CD8-positive, alpha-beta memory T cell (primary cell): Measurements from ENCODE around the gene DYDC2. TPM values are rescaled to one million over a fixed set of nuclear protein-coding genes. Genes with fewer than 3 reads are reported as not detected.
A peak's percentile ranks its signal among the peaks of the same experiment; 100 is the strongest.

ENCODE experiments used
- CTCF ChIA-PET: fragments of 350-600 bp; sonication (Branson Sonifier 250); formaldehyde crosslinking; loops from one replicate; lab custom pipeline; 2021; ENCODE audit warnings: antibody characterized with exemption; lab: Charles Lee
- POLR2A ChIA-PET: fragments of 350-600 bp; sonication (Branson Sonifier 250); formaldehyde crosslinking; loops from one replicate; lab custom pipeline; 2021; ENCODE audit warnings: antibody characterized with exemption; lab: Charles Lee
- DNase-seq, 5 donors: peaks; one replicate each; pipeline versions ENCODE4 v3.0.0 to v3.0.0-alpha.2; 2020 to 2022; ENCODE audit warnings: mixed read lengths in 1 of 5
- H3K27ac ChIP-seq: one replicate; pipeline ENCODE4 v1.7.0; 2013; ENCODE audit warnings: low read depth, mild to moderate bottlenecking, low read length, moderate library complexity
- H3K27me3 ChIP-seq: 2 replicates; pipeline ENCODE4 v1.7.0; 2013; ENCODE audit warnings: low read length, mild to moderate bottlenecking; ENCODE audit not compliant: insufficient read depth, poor library complexity, severe bottlenecking
- H3K36me3 ChIP-seq: 2 replicates; pipeline ENCODE4 v1.7.0; 2013; ENCODE audit warnings: mild to moderate bottlenecking, low read length, moderate library complexity; ENCODE audit not compliant: insufficient read depth
- H3K4me1 ChIP-seq: 2 replicates; pipeline ENCODE4 v1.7.0; 2013; ENCODE audit warnings: mild to moderate bottlenecking, low read length, moderate library complexity; ENCODE audit not compliant: insufficient read depth
- H3K4me3 ChIP-seq: 2 replicates; pipeline ENCODE4 v1.7.0; 2013; ENCODE audit warnings: mild to moderate bottlenecking, low read length
- H3K9me3 ChIP-seq: 2 replicates; pipeline ENCODE4 v1.7.0; 2013; ENCODE audit warnings: mild to moderate bottlenecking, low read length
- H3K27ac Mint-ChIP-seq, 8 donors: one replicate each; pipeline ENCODE4 v1.8.0; 2020 to 2021; ENCODE audit warnings: mixed read lengths in 8 of 8, mild to moderate bottlenecking in 6 of 8, inconsistent platforms in 3 of 8, moderate library complexity in 3 of 8
- H3K27me3 Mint-ChIP-seq, 2 donors: one replicate each; pipeline ENCODE4 v1.8.0; 2020 to 2021; ENCODE audit warnings: mixed read lengths in 2 of 2, mild to moderate bottlenecking in 1 of 2, moderate library complexity in 1 of 2
- H3K36me3 Mint-ChIP-seq, 3 donors: one replicate each; pipeline ENCODE4 v1.8.0; 2020 to 2021; ENCODE audit warnings: mixed read lengths in 3 of 3, inconsistent platforms in 1 of 3, mild to moderate bottlenecking in 1 of 3
- H3K4me1 Mint-ChIP-seq, 3 donors: one replicate each; pipeline ENCODE4 v1.8.0; 2020 to 2021; ENCODE audit warnings: mixed read lengths in 3 of 3, inconsistent platforms in 1 of 3, mild to moderate bottlenecking in 1 of 3
- H3K4me3 Mint-ChIP-seq, 7 donors: one replicate each; pipeline ENCODE4 v1.8.0; 2020 to 2021; ENCODE audit warnings: mixed read lengths in 7 of 7, mild to moderate bottlenecking in 6 of 7, moderate library complexity in 4 of 7, inconsistent platforms in 2 of 7
- H3K9me3 Mint-ChIP-seq, 5 donors: one replicate each; pipeline ENCODE4 v1.8.0; 2020 to 2022; ENCODE audit warnings: mixed read lengths in 5 of 5, mild to moderate bottlenecking in 3 of 5, moderate library complexity in 2 of 5, inconsistent platforms in 1 of 5
- polyA plus RNA-seq: library from polyadenylated mRNA; unstranded; fragments of 300-500 nt; fragmentation: Illumina TruSeq; gene quantifications from one replicate; pipeline ENCODE4 v1.2.3, GENCODE V29; 2021
- total RNA-seq, 2 experiments: library from RNA; stranded (reverse); gene quantifications; one replicate each; pipeline ENCODE4 v1.2.3, GENCODE V29; 2021

Gene DYDC2
- total and polyA plus RNA-seq, 3 experiments from 2014 or later, result not detected

- Mint-ChIP-seq H3K27ac (peak overlapping the region in 1 of 8 donors; percentile 44), H3K9me3 (no peaks in the 10 kb centered on the region), H3K4me1 (no peaks in the 10 kb centered on the region), H3K36me3 (no peaks in the 10 kb centered on the region), H3K27me3 (peaks cover 1 to 4% of the 10 kb centered on the region in 2 donors), H3K4me3 (no peak overlapping the region)
- ChIA-PET POLR2A (no interaction called here), CTCF (no interaction called here)
- no peak for DNase-seq
- Histone ChIP-seq H3K4me3 (no peak overlapping the region), H3K27ac (no peak overlapping the region), H3K9me3 (no peaks in the 10 kb centered on the region), H3K36me3 (no peaks in the 10 kb centered on the region), H3K27me3 (no peaks in the 10 kb centered on the region), H3K4me1 (no peaks in the 10 kb centered on the region)
Measured at GRCh38 chr10:80400136-80400804, 43.7 kb downstream of the DYDC2 start.

GRCh38 chr10:80405035-80405434 is 48.5 kb downstream of the DYDC2 start:
- no peak overlapping the region for H3K27ac ChIP-seq
- CTCF ChIA-PET, result interaction anchor here (3.0 kb wide), 1 partner anchor 27 kb away, joined by 9 read pairs; no protein-coding TSS in a partner anchor
- no peaks in the 10 kb centered on the region for H3K9me3 ChIP-seq
- POLR2A ChIA-PET, result no interaction called here
- no peak for DNase-seq
- Mint-ChIP-seq H3K9me3 (no peaks in the 10 kb centered on the region), H3K4me1 (peaks cover 10 to 17% (median 15%) of the 10 kb centered on the region in 3 donors), H3K27me3 (peaks cover 0 to 1% of the 10 kb centered on the region in 2 donors), H3K36me3 (peaks cover 0 to 2% (median 0%) of the 10 kb centered on the region in 3 donors), H3K4me3 (peak overlapping the region in 1 of 7 donors; percentile 25), H3K27ac (no peak overlapping the region)
- H3K4me1 ChIP-seq, result peaks cover 7% of the 10 kb centered on the region
- H3K36me3 ChIP-seq, result no peaks in the 10 kb centered on the region
- H3K27me3 ChIP-seq, result no peaks in the 10 kb centered on the region
- H3K4me3 ChIP-seq, result no peak overlapping the region

- POLR2A ChIA-PET, result no interaction called here
Measured at GRCh38 chr10:80405626-80406025, 49.0 kb downstream of the DYDC2 start.

DNA sequence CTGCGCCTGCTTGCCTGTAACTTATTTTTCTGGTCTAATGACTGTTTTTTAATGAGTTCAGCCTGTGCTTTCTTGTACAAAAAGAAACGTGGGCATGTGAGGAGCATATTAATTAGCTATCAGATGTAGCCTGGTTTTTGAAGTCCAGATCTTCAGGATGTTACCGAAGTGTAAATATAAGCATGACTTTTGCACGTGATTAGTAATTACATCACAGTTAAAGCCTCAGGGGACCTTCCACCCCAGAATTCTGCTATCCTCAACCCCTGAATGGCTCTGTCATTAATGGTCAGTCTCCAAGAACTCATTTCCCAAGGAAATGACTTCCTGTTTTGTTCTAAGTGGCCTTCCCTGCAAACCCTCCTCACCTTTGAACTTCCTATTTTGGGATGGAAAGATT is 49.6 kb downstream of the DYDC2 start:
- POLR2A ChIA-PET, result no interaction called here
- CTCF ChIA-PET, result interaction anchor here (0.8 to 3.0 kb wide), 2 partner anchors 28 to 99 kb away, joined by 7 to 9 read pairs; no protein-coding TSS in a partner anchor
- Histone ChIP-seq H3K4me3 (no peak overlapping the region), H3K9me3 (no peaks in the 10 kb centered on the region), H3K4me1 (peaks cover 7% of the 10 kb centered on the region), H3K27ac (no peak overlapping the region), H3K27me3 (no peaks in the 10 kb centered on the region), H3K36me3 (no peaks in the 10 kb centered on the region)
- no peak overlapping the region for H3K27ac Mint-ChIP-seq
- H3K9me3 Mint-ChIP-seq, result no peaks in the 10 kb centered on the region
- H3K4me3 Mint-ChIP-seq, result peak overlapping the region in 1 of 7 donors; percentile 8
- peaks cover 10 to 22% (median 15%) of the 10 kb centered on the region in 3 donors for H3K4me1 Mint-ChIP-seq
- peaks cover 0 to 2% (median 0%) of the 10 kb centered on the region in 3 donors for H3K36me3 Mint-ChIP-seq
- no peak for DNase-seq
- H3K27me3 Mint-ChIP-seq, result peaks cover 0 to 1% of the 10 kb centered on the region in 2 donors

More at GRCh38 chr10:80405626-80406025, 49.0 kb downstream of the DYDC2 start:
- Histone ChIP-seq H3K4me3 (no peak overlapping the region), H3K9me3 (no peaks in the 10 kb centered on the region), H3K27me3 (no peaks in the 10 kb centered on the region), H3K36me3 (no peaks in the 10 kb centered on the region), H3K4me1 (peaks cover 7% of the 10 kb centered on the region), H3K27ac (no peak overlapping the region)
- no peak for DNase-seq
- Mint-ChIP-seq H3K4me3 (peak overlapping the region in 1 of 7 donors; percentile 25), H3K4me1 (peaks cover 10 to 19% (median 15%) of the 10 kb centered on the region in 3 donors), H3K27me3 (peaks cover 0 to 1% of the 10 kb centered on the region in 2 donors), H3K9me3 (no peaks in the 10 kb centered on the region), H3K27ac (no peak overlapping the region), H3K36me3 (peaks cover 0 to 2% (median 0%) of the 10 kb centered on the region in 3 donors)
- CTCF ChIA-PET, result interaction anchor here (0.8 to 3.0 kb wide), 2 partner anchors 28 to 100 kb away, joined by 7 to 9 read pairs; no protein-coding TSS in a partner anchor

- POLR2A ChIA-PET, result interaction anchor here (0.6 to 1.2 kb wide), 5 partner anchors 59 to 220 kb away, joined by 3 to 5 read pairs (median 3); no protein-coding TSS in a partner anchor
- peaks cover 7% of the 10 kb centered on the region for H3K4me1 ChIP-seq
- H3K27ac ChIP-seq, result no peak overlapping the region
- peak overlapping the region; percentile 88 for H3K4me3 ChIP-seq
- H3K27me3 ChIP-seq, result no peaks in the 10 kb centered on the region
- H3K36me3 Mint-ChIP-seq, result peaks cover 0 to 2% (median 0%) of the 10 kb centered on the region in 3 donors
- H3K27ac Mint-ChIP-seq, result peak overlapping the region in 7 of 8 donors; percentile 30 to 90 (median 79)
- H3K4me1 Mint-ChIP-seq, result peaks cover 10 to 22% (median 15%) of the 10 kb centered on the region in 3 donors
- H3K36me3 ChIP-seq, result no peaks in the 10 kb centered on the region
- H3K9me3 ChIP-seq, result no peaks in the 10 kb centered on the region
- peaks cover 0 to 1% of the 10 kb centered on the region in 2 donors for H3K27me3 Mint-ChIP-seq
- no peak for DNase-seq
- H3K4me3 Mint-ChIP-seq, result peak overlapping the region; percentile 88 to 93 (median 92)
- H3K9me3 Mint-ChIP-seq, result no peaks in the 10 kb centered on the region
- CTCF ChIA-PET, result interaction anchor here (1.0 to 2.0 kb wide), 4 partner anchors 13 to 104 kb away, joined by 3 to 22 read pairs (median 4); no protein-coding TSS in a partner anchor
Measured at GRCh38 chr10:80407812-80408241, 51.2 kb downstream of the DYDC2 start.

- Histone ChIP-seq H3K4me1 (peaks cover 7% of the 10 kb centered on the region), H3K27ac (no peak within 1 kb of the TSS), H3K4me3 (peak within 1 kb of the TSS; percentile 88), H3K36me3 (no peaks in the 10 kb centered on the region), H3K27me3 (no peaks in the 10 kb centered on the region), H3K9me3 (no peaks in the 10 kb centered on the region)
- Mint-ChIP-seq H3K4me3 (peak within 1 kb of the TSS; percentile 88 to 93 (median 92)), H3K9me3 (no peaks in the 10 kb centered on the region), H3K36me3 (peaks cover 0 to 2% (median 0%) of the 10 kb centered on the region in 3 donors), H3K4me1 (peaks cover 10 to 22% (median 15%) of the 10 kb centered on the region in 3 donors), H3K27ac (peak within 1 kb of the TSS in 7 of 8 donors; percentile 30 to 90 (median 79)), H3K27me3 (peaks cover 0 to 1% of the 10 kb centered on the region in 2 donors)
- DNase-seq, result peak; percentile 67 to 85 (median 79)
- CTCF ChIA-PET, result interaction anchor here (1.0 to 2.0 kb wide), 4 partner anchors 12 to 103 kb away, joined by 3 to 22 read pairs (median 4); no protein-coding TSS in a partner anchor
- POLR2A ChIA-PET, result interaction anchor here (0.6 to 1.2 kb wide), 5 partner anchors 59 to 221 kb away, joined by 3 to 5 read pairs (median 3); no protein-coding TSS in a partner anchor
Measured at GRCh38 chr10:80408242-80409101, 51.9 kb downstream of the DYDC2 start, which contains the start of gene PRXL2A. PRXL2A (plus strand) TSS chr10:80408551; CDS start chr10:80420468, 11,917 bp downstream.

DNA sequence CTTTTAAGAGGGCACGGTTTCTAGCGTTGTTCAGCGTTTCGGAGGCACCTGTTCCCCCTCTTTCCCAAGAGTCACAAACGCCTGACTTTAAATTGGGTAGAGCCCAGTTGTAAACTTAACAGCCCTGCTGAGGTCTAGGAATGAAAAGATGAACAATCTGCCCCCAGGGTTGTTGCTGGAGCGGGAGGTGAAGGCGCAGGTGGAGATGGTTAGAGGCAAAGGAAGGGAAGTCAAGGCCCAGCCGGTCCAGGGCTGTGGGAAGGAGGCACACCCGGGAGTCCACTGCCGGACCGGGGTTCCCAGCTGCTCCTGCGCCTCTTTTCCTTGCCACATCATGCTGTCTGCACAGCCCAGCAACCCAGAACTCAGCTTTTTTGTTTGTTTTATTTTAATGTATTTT is 52.5 kb downstream of the DYDC2 start:
- peaks cover 10 to 22% (median 15%) of the 10 kb centered on the region in 3 donors for H3K4me1 Mint-ChIP-seq
- peaks cover 0 to 1% of the 10 kb centered on the region in 2 donors for H3K27me3 Mint-ChIP-seq
- Histone ChIP-seq H3K9me3 (no peaks in the 10 kb centered on the region), H3K4me1 (peaks cover 7% of the 10 kb centered on the region), H3K4me3 (peak overlapping the region; percentile 88), H3K36me3 (no peaks in the 10 kb centered on the region), H3K27me3 (no peaks in the 10 kb centered on the region), H3K27ac (no peak overlapping the region)
- H3K36me3 Mint-ChIP-seq, result peaks cover 0 to 2% (median 0%) of the 10 kb centered on the region in 3 donors
- H3K4me3 Mint-ChIP-seq, result peak overlapping the region; percentile 65 to 93 (median 92)
- POLR2A ChIA-PET, result no interaction called here
- CTCF ChIA-PET, result no interaction called here
- no peak for DNase-seq
- H3K9me3 Mint-ChIP-seq, result no peaks in the 10 kb centered on the region
- peak overlapping the region in 3 of 8 donors; percentile 24 to 52 (median 38) for H3K27ac Mint-ChIP-seq
